Activated CD4-positive, alpha-beta T cell treated with anti-CD3 and anti-CD28 coated beads for 24 hours (primary cell): ENCODE results near the gene RBMS3.
"Not testable (repeated sequence)": the region's sequence is repeated elsewhere in the genome, so short reads cannot be mapped to it uniquely, and the experiment has no call there.

Experiments
- DNase-seq, 2 donors: peaks; one replicate each; pipeline ENCODE4 v3.0.0-alpha.2; 2020; ENCODE audit warnings: low read depth in 2 of 2

The RBMS3 gene

DNA sequence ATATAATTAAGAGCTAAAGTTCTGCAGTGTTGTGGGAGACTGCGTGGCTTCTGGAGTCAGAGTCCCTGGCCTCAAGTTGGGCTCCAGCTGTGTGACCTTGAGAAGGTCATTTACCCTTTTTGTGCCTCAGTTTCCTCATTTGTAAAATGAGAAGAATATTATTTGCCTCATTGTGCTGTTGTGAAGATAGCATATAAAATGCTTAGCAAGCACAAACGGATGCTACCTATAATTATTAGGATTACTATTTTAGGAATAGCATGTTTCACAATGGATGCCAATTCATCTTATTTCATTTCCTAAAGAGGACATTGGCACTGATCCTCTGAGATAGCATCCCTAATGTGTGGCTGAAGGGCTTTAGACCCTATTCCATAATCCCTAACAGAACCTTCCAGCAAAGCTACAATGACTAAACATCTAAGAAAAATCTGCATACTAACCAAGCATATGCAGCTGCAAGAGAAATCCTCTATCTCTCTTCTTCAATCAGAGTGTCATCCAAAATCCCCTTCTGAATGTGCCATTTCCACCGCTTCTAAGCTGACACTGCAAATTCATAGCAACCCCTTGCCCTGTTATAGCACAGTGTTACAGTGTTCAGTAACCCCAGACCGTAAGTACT is 148.3 kb downstream of the RBMS3 start:
- no peak for DNase-seq

DNA sequence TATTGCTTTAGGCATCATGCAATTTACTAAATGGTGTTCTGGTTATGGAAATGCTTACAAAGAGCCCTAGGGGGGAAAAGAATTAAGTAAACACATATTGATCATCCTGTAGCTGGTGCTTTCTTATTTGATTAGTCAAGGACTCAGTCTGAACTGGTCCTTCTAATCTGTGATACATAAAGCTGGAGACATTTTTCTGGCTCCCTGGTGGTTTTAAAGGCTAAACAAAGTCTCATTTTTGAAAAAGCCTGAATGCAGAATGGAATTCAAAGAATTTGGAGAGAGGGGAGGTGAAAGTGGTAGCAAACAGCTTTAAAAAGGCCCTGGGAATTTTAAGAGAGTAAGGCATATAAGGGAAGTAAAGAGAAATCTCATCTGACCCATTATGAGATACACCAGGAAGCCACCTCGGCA is 149.7 kb downstream of the RBMS3 start:
- no peak for DNase-seq

DNA sequence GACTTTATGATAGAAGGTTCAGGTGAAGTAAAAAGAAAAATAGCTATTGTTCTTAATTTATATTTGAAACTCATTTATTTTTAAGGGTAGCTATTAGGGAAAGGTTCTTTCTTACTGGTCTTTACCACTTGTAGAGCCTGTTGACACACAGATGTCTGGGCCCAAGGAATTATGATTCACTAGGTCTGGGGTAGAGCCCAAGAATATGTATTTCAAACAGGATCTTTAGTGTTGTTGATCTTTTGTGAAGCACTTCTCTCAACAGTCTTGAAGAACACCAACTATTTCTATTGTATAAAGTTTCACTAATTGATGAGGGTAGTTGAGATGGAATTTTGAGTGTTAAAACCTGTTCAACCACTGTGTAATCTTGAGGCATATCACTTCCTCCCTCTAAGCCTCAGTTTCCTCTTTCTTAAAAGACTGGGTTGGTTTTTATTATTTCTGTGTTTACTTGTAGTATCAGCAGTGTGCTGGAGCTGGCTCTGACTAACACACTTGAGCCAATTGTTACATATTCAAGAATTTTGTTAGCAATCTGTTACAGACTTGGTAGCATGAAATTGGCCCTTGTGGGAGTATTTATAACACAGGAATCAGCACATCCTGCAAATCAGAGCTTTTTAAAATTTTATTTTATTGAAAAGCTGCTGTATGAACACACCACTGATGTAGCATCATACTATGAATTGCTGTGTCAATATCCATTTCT is 155.9 kb downstream of the RBMS3 start:
- no peak for DNase-seq

DNA sequence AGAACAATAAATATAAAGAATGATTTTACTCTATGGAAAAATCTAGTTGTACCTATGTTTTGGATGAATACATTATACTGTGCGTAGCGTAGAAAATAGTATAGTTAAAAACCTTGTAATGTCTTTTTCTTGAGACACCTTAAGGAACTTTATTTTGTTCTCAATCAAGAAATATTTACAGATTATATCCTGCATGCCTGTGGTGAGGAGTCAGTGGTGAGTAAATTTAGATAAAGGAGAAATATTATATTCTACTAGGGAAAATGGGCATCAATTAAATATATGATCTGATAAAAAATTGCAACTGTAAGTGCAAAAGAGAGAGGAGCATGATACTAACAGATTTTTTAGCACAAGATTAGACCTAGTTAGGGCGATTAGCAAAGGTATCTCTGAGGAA is 157.7 kb downstream of the RBMS3 start:
- no peak for DNase-seq

DNA sequence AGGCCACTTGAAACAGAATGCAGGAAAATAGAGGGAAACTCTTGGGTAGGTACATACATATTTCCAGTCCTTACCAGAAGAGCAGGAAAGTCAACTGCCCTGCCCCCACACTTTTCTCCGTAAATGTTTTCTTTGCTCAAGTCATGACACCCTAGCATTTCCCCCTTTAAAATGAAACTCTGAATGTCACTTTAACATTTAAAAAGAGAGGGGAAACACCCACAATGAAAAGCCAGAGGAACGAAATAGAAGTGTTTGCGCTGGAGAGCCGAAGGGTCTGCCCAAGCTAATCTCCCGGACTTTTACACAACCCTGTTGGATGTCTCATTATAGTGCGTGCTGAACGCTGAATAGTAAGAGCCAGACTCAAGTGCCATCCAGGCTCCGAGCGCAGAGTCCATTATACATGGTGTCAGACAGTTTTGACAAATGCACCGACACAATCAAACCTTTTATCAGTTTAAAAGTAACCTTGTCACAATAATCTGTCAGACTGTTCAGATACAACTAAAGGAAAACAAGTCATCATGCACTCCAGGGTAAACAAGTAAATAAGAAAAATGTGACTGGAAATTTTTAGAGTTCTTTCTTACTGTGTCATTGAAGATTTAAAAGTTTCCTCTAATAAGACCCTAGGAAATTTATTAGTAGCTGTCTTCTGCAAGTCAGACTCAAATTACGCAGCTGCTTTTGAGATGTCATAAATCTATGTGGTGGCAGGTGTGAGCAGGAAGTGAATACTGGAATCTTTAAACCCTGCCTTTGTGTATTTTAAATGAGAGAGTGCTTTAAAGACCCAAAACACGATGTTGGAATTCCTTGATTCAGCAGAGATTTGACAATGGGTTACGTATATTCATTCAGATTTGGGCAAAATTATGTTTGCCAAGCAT is 159.8 kb downstream of the RBMS3 start:
- DNase-seq: no peak

DNA sequence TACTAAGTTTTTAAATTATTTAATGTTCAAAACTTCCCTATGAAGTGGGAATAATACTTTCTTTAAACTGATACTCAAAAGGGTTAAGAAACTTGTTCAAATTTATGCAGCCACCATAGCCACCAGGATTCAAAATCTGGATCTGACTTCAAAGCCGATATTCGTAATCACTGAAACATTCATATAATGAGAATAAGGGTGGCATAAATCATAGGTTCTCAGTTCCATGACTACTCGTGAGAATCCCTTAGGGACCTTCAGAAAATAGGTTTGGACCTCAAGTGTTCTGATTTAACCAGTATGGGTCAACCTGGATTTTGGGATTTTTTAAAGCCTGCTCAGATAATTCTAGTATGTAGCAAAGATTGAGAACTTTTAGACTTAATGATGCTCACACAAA is 160.6 kb downstream of the RBMS3 start:
- DNase-seq: no peak

- no peak for DNase-seq
Measured at GRCh38 chr3:29447946-29448627, 167.2 kb downstream of the RBMS3 start.

- no peak for DNase-seq
Measured at GRCh38 chr3:29451920-29452319, 171.0 kb downstream of the RBMS3 start.

- DNase-seq: no peak
Measured at GRCh38 chr3:29452934-29453283, 172.0 kb downstream of the RBMS3 start.

DNA sequence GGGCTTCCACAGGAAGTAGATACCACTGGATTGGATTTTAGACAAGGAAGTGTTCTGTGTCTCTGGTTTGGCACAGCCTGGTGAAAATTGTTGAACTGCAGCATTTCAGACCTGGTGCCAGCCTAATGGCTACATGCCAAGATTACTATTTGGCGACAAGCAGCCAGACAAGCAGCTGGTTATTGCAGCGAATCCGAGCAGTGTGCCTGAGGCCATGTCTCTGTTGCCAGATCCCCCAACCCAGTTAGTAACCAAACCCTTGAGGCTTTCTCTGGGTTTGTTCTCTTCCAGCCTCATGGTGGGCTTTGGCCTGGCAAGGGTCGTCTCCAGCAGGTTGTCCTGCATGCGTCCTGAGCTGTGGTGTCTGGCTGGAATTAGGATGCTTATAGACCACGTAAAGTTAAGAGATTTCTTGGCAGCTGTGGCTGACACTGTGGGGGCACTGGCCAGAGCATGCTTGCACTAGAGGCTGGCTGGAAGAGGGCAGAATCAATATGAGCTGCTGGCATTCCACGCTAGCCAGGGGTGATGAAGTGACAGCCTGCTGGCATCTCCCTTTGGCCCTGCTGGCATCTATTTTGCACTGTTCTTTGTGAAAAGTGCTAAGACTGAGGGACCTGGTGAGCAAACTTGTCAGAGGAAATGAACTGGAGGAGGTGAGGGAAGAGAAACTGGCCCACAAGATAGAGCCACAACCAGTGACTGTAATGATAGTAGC is 172.6 kb downstream of the RBMS3 start:
- DNase-seq: no peak

- no peak for DNase-seq
Measured at GRCh38 chr3:29454161-29454611, 173.3 kb downstream of the RBMS3 start.

GRCh38 chr3:29456901-29457300 is 176.0 kb downstream of the RBMS3 start:
- DNase-seq: no peak

DNA sequence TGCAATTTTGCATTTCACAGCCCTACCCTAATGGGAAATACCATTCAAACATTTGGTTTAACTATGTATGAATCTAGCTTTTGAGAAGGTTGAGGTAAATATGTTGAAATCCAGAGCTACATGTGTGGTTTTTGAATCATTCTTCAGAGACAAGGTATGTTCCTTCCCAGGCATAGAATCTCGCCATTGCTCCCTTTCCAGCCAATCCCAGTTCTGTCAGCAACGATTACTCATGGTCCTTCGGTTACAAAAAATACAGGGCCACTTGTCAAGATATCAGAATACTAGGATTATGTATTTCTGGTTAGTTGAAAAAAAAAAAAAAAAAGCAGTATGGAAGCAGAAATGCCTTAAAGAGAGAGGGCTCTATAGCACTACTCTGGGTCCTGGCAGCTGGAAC is 182.4 kb downstream of the RBMS3 start:
- DNase-seq: no peak

- DNase-seq: no peak
Measured at GRCh38 chr3:29465836-29466235, 185.0 kb downstream of the RBMS3 start.

DNA sequence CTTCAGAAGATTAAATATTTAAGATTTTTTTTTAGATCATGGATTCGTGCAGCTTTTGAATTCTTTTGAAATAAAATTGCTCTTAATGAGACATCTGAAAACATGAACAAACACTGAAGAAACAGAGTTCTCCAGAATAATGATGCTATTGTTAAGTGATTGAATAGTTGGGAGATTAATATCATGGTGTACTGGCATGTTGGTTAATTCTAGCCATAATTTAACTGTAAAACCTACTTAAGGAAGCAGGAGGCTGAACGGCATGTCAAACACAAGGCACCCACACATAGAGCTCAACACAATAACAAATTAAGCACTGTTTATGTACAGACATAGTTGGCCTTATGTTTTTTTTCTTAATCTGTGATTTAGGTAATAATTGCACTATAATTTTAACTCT is 185.6 kb downstream of the RBMS3 start:
- DNase-seq: no peak

DNA sequence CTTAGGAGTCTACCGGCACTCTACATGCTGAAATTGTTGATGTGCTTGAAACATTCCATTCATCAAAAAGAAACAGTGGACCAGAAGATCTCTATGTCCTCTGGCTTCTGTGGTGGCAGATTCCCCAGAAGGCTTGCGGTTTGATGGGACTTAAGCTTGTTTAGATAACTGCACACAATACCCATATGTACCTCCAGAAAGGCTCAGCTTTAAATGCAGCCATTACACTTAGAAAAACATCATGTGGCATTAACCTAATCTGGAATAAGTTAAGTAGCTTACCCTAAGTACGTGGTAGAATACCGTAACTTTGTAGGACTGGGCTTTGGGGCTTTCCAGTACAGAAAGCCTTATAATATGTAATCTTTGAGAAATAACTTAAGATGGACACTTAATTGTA is 187.3 kb downstream of the RBMS3 start:
- no peak for DNase-seq

DNA sequence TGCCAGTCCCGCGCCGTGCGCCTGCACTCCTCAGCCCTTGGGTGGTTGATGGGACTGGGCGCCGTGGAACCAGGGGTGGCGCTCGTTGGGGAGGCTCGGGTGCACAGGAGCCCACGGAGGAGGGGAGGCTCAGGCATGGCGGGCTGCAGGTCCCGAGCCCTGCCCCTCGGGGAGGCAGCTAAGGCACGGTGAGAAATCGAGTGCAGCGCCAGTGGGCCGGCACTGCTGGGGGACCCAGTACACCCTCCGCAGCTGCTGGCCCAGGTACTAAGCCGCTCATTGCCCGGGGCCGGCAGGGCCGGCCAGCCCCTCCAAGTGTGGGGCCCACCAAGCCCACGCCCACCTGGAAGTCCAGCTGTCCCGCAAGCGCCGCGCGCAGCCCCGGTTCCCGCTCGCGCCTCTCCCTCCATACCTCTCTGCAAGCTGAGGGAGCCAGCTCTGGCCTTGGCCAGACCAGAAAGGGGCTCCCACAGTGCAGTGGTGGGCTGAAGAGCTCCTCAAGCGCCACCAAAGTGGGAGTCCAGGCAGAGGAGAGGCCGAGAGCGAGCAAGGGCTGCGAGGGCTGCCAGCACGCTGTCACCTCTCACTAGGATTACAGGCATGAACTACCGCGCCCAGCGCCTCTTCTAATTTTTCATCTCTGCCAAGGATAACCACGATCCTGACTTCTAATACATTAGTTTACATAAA is 192.8 kb downstream of the RBMS3 start:
- DNase-seq: not testable (repeated sequence)

- DNase-seq: no peak
Measured at GRCh38 chr3:29475305-29475840, 194.5 kb downstream of the RBMS3 start.

GRCh38 chr3:29475854-29476253 is 195.0 kb downstream of the RBMS3 start:
- no peak for DNase-seq

GRCh38 chr3:29478611-29479010 is 197.7 kb downstream of the RBMS3 start:
- no peak for DNase-seq

GRCh38 chr3:29481249-29481648 is 200.4 kb downstream of the RBMS3 start:
- no peak for DNase-seq
